NCI-H460 (cell line): ENCODE data around the gene PAK6. TPM values are rescaled to one million over a fixed set of nuclear protein-coding genes. Genes with fewer than 3 reads are reported as not detected.
A peak's percentile ranks its signal among the peaks of the same experiment; 100 is the strongest.

Experiments used
- DNase-seq: peaks from one replicate; pipeline ENCODE4 v3.0.0-alpha.2; 2016; ENCODE audit warnings: low read depth; ENCODE audit errors: extremely low read depth
- polyA plus RNA-seq: library from polyadenylated mRNA; depleted of rRNA; stranded (reverse); fragments of >200 nt; gene quantifications from 2 replicates; pipeline ENCODE4 v1.2.3, GENCODE V29; 2014; cell fraction: nucleus; rRNA removed
- total RNA-seq: library from RNA; depleted of rRNA; stranded (reverse); fragments of >200 nt; shearing (Covaris generic); gene quantifications from 2 replicates; pipeline ENCODE4 v1.2.3, GENCODE V29; 2014; rRNA removed

PAK6 gene
- 1.6 TPM in 1 of 2 replicates, not detected in the other for total RNA-seq
- polyA plus RNA-seq = 0.16 and 1.8 TPM in 2 replicates

DNA sequence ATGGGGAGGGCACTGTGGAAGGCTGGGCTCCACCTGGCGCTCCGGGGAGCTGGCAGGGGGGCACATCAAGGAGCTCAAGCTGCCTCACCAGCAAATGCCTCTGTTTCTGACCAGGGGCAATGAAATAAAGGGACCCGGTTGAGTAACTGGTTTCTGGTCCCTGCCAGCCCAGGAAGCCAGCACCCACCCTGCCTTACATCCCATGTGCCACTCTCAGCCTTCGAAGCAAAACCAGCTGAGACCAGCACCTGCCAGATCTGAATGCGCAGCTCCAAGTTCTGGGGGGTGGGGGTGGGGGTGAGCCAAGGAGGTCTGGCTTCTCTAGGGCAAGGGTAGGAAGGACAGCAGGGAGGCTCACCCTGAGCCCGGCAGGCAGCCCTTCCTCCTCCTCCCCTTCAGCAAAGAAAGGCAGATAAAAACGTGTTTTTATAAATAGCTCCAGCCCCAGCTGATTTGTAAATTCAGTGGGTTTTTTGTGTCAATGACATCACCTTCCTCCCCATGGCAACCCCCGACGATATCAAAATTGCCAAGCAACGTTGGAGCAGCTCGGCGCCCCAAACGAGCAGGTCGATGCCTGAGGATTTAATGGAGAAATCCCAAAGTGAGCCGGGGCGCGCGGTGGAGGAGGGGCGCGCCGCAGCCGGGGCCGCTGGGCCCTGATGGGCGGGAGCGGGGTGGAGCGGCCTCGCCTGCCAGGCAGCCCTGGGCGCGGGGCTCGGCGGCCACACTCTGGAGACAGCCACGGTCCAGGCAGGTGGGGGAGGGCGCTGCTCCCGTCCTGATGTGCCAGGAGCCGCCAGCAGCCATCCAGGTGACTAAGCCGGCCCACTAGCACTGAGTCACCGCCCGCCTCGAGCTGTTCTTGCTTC is at the start of gene PAK6:
TSS of gene PAK6 (plus strand) at position 532 of the 872 bp plus-strand sequence. CDS start 25,723 bp downstream, outside the sequence.
- DNase-seq = peak; percentile 15

DNA sequence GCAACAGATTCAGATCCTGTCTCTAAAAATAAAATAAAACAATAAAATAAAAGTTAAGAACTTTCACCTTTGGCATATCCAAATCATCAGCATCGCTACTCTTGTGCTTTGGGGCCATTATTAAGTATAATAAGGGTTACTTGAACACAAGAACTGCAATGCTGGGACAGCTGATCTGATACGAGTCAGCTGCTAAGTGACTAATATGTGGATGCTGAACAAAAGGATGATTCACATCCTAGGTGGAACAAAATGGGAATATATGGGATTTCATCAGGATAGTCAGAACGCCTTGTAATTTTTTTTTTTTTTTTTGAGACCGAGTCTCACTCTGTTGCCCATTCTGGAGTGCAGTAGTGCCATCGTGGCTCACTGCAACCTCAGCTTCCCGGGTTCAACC is 48.3 kb upstream of the PAK6 start:
- DNase-seq = no peak

GRCh38 chr15:40192942-40193341 is 45.9 kb upstream of the PAK6 start:
- DNase-seq = no peak

GRCh38 chr15:40197434-40197833 is 41.4 kb upstream of the PAK6 start:
- no peak for DNase-seq

DNA sequence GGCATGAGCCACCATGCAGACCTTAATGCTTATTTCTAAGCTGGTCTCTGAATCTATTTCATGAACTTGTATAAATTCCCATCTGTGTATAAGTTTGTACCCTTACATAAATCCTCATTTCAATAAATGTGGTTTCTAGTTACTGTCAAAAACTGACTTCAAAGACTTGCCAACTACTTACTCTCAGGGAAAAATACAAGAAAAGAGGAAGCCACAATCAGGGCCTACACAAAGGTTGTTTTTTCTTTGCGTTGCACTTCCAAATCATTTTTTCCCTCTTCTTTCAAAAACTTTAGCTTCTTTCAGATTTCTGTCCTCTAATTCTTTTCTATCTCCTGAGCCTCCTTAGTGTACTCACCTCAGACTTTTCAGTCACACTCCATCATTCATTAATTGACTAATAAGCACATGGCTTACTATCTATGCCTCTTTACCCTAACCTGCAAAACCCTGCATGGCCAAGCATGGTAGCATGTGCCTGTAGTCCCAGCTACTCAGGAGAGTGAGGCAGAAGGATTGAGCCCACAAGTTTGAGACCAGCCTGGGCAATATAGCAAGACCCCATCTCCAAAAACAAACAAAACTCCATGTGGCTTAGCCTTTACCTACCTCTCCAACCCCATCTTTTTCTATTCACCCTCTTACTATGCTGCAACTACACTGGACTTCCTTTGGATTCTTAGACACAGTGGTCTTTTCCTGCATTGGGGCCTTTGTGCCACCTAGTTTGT is 40.3 kb upstream of the PAK6 start:
- DNase-seq = no peak

DNA sequence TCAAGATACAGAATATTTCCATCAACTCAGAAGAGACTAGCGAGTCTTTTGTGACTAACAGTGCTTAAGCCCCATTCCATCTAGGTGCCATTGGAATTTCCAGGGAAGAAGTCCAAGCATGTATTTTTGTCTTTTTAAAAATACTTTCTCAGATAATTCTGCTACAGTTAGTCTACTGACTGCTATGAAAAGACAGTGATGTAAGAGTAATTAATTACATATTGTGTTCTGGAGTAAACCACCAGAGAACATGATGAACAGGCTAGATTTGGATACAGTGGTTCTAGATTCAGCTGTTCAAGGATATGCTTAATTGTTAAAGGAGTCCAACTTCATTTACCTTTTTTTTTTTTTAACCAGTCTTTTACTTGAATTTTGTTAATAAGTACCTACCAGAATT is 34.8 kb upstream of the PAK6 start:
- no peak for DNase-seq

DNA sequence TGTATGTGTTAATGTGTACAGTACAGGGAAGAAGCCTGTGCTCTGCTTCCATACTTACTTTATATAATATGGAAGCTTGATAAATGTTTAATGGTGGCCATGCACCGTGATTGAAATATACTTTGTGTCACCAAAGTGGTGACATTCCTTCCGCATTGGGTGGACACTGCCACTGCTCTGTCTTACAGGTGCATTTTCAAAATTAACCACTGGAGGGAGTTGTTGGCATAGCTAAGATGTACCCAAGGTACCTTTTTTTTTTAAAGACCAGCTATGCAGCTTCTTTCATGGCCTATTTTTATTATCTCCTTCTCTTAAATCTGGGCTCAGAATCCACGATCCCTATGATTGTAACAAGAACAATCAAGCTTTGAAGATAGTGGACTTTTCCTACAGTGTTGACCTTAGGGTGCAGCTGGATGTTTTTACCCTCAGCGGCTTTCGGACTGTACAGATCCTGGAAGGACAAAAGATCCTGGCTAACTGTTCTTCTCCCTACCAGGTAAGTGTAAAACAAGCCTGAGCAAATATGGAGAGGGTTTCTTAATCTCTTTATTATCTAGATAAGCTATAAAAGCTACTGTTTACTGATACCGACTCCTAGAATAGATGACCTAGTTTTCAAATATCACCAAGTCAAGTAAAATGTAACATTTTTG is 21.6 kb upstream of the PAK6 start:
- peak; percentile 73 for DNase-seq

GRCh38 chr15:40219801-40220200 is 19.1 kb upstream of the PAK6 start:
- no peak for DNase-seq

GRCh38 chr15:40222131-40222530 is 16.7 kb upstream of the PAK6 start:
- no peak for DNase-seq

DNA sequence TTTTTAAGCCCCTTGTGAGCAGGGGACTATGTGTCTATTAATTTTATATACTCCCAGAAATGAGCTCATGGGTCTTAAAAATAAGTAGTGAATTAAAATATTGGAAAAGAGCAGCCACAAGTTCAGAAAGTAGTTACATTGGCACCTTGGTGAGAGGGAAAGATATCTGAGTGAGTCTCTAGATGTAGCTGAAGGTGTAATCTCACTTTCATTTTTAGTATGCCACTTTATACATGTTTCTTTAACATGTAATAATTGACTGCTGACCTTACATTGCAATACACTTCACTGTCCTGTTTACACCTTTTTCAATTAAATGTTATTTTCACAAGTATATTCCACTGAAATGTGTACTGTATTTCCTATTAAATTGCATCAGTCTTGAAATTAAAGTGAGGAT is 12.1 kb upstream of the PAK6 start:
- no peak for DNase-seq

DNA sequence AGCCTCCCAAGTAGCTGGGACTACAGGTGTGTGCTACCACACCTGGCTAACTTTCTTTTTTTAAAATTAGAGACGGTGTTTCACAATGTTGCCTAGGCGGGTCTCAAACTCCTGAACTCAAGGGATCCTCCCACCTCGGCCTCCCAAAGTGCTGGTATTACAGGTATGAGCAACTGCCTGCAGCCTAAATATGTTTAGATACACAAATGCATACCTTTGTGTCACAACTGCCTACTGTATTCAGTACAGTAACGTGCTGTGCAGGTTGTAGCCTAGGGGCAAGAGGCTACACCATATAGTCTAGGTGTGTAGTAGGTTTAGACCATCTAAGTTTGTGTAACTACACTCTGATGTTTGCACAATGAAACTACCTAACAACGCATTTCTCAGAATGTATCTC is 9.5 kb upstream of the PAK6 start:
- no peak for DNase-seq

- DNase-seq = no peak
Observed at GRCh38 chr15:40229956-40230355, 8.9 kb upstream of the PAK6 start.

- no peak for DNase-seq
Observed at GRCh38 chr15:40232625-40233070, 6.2 kb upstream of the PAK6 start.

- no peak for DNase-seq
Observed at GRCh38 chr15:40233727-40234577, 4.9 kb upstream of the PAK6 start.

GRCh38 chr15:40234783-40235182 is 4.1 kb upstream of the PAK6 start:
- no peak for DNase-seq

DNA sequence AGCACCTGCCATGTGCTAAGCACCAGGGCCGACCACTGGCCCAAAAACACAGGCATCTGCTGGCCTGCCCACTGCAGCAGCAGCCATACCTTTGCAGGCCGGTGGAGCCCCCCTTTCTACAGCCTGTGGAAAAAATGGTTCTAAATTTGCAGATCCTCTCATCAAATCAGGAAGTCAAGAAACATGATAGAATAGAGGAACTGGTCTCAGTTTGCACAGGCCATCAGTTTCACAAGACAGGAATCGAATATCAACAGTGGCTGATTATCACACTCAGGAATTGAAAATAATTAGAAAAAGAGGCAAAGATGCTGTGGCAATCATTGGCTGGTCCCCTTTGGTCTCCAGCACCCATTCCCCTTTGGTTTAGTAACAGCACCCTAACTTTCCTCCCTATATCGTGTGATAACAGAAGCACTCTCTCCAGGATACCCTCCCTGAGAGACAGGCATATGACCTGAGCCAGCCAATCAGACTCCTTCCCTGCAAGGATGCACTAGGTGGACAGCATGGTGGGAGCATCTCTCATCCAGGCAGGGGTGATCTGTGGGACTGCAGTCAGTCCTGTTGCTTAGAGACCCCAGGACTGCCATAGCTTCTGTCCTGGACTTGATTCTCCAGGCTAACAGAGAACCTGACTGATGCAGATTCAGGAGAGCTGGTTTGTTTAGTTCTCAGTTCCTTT is 3.5 kb upstream of the PAK6 start:
- no peak for DNase-seq

GRCh38 chr15:40239404-40239692 is 485 bp downstream of the PAK6 start:
- DNase-seq = no peak

DNA sequence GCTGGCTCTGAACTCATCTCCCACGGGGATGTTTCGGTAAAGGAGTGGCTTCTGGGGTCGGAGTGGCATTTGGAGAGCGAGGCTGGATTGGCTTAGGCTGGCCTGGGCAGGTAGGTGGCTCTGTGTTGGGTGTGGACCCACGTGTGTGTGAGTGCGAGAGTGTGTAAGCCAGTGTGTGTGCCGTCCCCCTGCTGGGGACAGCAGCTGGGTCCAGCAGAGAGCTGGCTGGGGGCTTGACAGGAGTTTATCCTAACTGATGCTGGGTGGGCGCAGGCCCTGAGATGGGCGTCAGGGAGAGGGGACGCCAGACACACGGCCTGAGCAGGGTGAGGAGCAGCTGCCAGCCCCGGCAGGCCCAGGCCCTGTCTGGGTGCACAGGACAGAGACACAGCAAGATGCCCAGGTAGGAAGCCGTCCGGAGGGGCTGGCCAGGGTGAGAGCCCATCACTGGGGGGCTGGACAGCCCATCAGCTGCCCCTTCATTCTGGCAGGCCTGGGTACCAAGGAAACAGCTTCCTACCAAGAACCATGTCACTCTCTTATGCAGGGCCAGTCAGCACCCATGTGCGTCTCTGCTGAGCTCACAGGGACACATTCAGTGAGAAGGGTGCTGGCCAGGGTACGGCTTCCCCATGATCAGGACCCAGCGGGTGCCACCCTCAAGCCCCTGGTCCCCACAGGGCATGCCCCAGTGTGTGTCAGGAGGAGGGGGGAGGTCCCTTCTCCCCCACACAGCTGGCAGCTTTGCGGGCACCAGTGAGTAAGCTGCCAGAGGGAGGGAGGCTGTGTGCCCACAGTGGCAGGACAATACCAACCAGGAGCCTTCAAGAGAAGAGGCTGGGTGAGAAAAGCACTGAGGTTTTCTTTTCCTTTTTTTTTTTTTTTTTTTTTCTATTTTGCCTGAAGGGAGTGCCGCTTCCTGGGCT is 1.1 kb downstream of the PAK6 start:
- DNase-seq = no peak
